Neural cell (in vitro differentiated cells): ENCODE measurements around the gene SFXN3.

Experiments used
- EP300 ChIP-seq: fragments of 450-650 bp; conservative IDR thresholded peaks from 2 replicates; pipeline ENCODE4 v1.6.1; 2014; ENCODE audit warnings: antibody characterized with exemption, mild to moderate bottlenecking, moderate library complexity; ENCODE audit not compliant: poor library complexity, severe bottlenecking
- EZH2 ChIP-seq: fragments of 200-600, 300-800 bp; shearing (Covaris generic), sonication (generic); IDR thresholded peaks from 2 replicates; pipeline ENCODE4 v1.6.1; 2014; ENCODE audit warnings: antibody characterized with exemption, low read length, borderline replicate concordance, mild to moderate bottlenecking; ENCODE audit not compliant: insufficient read depth, poor library complexity, severe bottlenecking
- MXI1 ChIP-seq: fragments of 450-650 bp; conservative IDR thresholded peaks from 2 replicates; pipeline ENCODE4 v1.6.1; 2014; ENCODE audit warnings: antibody characterized with exemption, mild to moderate bottlenecking; ENCODE audit not compliant: poor library complexity, severe bottlenecking
- POLR2AphosphoS5 ChIP-seq: IDR thresholded peaks from 2 replicates; pipeline ENCODE4 v1.6.1; 2012
- RAD21 ChIP-seq: fragments of 450-650 bp; conservative IDR thresholded peaks from 2 replicates; pipeline ENCODE4 v1.6.1; 2014; ENCODE audit warnings: antibody characterized with exemption, mild to moderate bottlenecking, moderate library complexity
- REST ChIP-seq: IDR thresholded peaks from 2 replicates; pipeline ENCODE4 v1.6.1; 2012; ENCODE audit warnings: borderline replicate concordance
- SMC3 ChIP-seq: fragments of 450-650 bp; conservative IDR thresholded peaks from 2 replicates; pipeline ENCODE4 v1.6.1; 2014; ENCODE audit warnings: antibody characterized with exemption, mild to moderate bottlenecking, moderate library complexity; ENCODE audit not compliant: poor library complexity
- TAF1 ChIP-seq: IDR thresholded peaks from 2 replicates; pipeline ENCODE4 v1.6.1; 2012; ENCODE audit warnings: low read depth
- TF ChIP-seq, protein P1 (sequence below): fragments of 450-650 bp; IDR thresholded peaks from 2 replicates; pipeline ENCODE4 v1.5.1; 2014; ENCODE audit warnings: antibody characterized with exemption, mild to moderate bottlenecking, moderate library complexity; ENCODE audit not compliant: poor library complexity, severe bottlenecking

- TF ChIP-seq, protein P1, sequence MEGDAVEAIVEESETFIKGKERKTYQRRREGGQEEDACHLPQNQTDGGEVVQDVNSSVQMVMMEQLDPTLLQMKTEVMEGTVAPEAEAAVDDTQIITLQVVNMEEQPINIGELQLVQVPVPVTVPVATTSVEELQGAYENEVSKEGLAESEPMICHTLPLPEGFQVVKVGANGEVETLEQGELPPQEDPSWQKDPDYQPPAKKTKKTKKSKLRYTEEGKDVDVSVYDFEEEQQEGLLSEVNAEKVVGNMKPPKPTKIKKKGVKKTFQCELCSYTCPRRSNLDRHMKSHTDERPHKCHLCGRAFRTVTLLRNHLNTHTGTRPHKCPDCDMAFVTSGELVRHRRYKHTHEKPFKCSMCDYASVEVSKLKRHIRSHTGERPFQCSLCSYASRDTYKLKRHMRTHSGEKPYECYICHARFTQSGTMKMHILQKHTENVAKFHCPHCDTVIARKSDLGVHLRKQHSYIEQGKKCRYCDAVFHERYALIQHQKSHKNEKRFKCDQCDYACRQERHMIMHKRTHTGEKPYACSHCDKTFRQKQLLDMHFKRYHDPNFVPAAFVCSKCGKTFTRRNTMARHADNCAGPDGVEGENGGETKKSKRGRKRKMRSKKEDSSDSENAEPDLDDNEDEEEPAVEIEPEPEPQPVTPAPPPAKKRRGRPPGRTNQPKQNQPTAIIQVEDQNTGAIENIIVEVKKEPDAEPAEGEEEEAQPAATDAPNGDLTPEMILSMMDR: no peak
- no peak for TF ChIP-seq EP300
- TF ChIP-seq RAD21: no peak
- no peak for TF ChIP-seq POLR2AphosphoS5
- no peak for TF ChIP-seq MXI1
- TF ChIP-seq TAF1: no peak
- TF ChIP-seq SMC3: no peak
- TF ChIP-seq REST: no peak
- TF ChIP-seq EZH2: no peak
These were observed 23.3 kb downstream of the SFXN3 start for GRCh38 chr10:101054351-101054750.
